ENCODE measurements around the gene SUSD5. TPM values are rescaled to one million over a fixed set of nuclear protein-coding genes. Genes with fewer than 3 reads are reported as not detected.

Gene SUSD5
- 3.6 and 9.3 TPM in 2 replicates for total RNA-seq

DNA sequence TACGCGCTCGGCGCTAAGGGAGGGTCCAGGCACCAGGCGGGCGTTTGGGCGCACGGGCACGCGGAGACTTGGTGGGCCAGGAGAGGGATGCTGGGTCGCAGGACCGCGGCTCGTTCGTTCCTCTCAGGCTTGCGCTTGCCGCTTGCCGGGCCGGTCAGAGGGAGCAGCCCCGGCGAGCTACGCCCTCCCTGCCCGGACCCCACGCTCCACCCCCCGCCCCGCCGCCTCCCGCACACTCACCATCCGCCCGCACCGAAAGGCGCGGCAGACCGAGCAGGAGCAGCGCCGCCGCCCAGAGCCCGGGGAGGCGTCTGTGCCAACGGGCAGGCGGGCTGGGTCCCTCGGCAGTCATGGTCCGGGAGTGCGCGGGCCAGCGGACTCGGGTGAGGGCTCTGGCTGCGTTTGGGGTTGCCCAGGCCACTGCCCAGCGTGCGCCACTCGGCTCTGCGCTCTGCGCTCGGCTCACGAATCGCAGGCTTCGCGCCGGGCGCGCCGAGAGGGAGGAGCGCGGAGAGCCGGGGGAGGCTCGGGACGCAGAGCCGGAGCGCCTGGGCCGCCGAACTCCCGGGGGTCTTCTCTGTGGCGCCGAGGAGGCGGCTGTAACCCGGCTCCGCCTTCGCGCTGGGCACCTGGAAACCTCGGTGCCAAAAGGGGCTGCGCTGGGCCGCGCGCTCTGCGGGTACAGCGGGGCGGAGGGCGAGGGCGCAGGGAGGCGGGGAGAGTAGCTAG, at the start of gene SUSD5:
SUSD5 (minus strand) TSS at position 365 of the 729 bp plus-strand sequence; CDS start at position 352, 13 bp downstream.

GRCh38 chr3:33113772-33114621, 104.6 kb downstream of the SUSD5 start, which contains the start of gene CRTAP:
Gene CRTAP, plus strand, starts transcription at chr3:33114014. Its CDS starts 64 bp downstream, at chr3:33114078.

Other genes starting within 250 kb of the SUSD5 start
- 28.2 and 53.9 TPM in 2 replicates for gene GLB1, start 121.7 kb downstream of the SUSD5 start, total RNA-seq
- gene TMPPE, start 121.7 kb downstream of the SUSD5 start, total RNA-seq, result 4.5 and 16.0 TPM in 2 replicates
- gene CRTAP, start 104.8 kb downstream of the SUSD5 start, total RNA-seq, result 69.8 and 138 TPM in 2 replicates
- gene FBXL2, start 58.6 kb upstream of the SUSD5 start, total RNA-seq, result 20.6 and 36.5 TPM in 2 replicates
- gene UBP1, start 221.6 kb upstream of the SUSD5 start, total RNA-seq, result 34.3 and 75.9 TPM in 2 replicates

Data from bladder microvascular endothelial cell (primary cell).